HG03159 (cell line): ENCODE measurements around the gene RBM19.
"Not testable (repeated sequence)": the region's sequence is repeated elsewhere in the genome, so short reads cannot be mapped to it uniquely, and the experiment has no call there.

Source experiments
- ATAC-seq: cut with Tn5 transposase; IDR thresholded peaks from one replicate; pipeline ENCODE4 v1.9.1; 2021; ENCODE audit warnings: mild to moderate bottlenecking, moderate library complexity; ENCODE audit not compliant: unreplicated experiment

RBM19 gene

DNA sequence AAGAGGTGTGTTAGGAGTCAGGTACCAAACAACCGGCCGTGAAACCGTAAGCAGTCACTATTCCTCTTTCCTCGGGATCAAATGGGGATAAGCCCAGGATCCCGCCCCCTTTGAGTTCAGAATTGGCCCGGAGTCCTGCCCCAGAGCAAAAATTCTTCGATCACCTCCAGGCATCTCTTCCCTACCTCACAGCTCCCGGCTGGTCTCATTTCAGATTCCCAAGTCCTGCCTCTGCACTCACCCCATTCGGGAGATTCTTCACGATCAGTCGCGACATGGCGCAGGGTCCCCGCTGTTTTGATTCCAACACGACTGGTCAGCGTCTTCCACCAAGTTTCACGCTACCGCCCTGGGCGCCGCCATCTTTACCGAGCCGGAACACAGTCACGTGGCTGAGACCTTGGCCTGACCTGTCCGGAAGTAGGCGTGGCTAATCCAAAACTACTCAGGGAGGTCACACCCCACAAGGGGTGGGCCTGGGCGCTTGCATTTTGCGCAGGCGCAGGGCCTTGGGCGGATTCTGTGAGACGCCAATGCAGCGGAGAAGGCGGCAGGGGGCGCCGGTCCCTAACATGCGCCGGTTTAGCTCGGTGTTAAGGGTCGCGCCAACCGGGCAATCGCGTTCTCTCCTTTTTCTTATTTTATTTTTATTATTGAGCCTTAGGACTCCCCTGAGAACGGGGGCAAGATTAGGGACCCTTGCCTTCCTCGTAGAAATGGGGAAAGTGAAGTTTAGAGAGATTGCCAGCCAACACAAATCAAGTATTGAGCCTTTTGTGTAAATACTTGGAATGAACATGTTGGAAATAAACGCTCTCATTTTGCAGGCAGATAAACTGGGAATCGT is at the start of gene RBM19:
Gene RBM19, minus strand, starts transcription at position 375 of the 847 bp plus-strand sequence. Its CDS starts 98 bp downstream, at position 277.
- peak; percentile 98 for ATAC-seq

- ATAC-seq = no peak
These were observed 49.7 kb upstream of the RBM19 start for GRCh38 chr12:114015851-114016250.

- no peak for ATAC-seq
These were observed 47.6 kb upstream of the RBM19 start for GRCh38 chr12:114013575-114014345.

GRCh38 chr12:114012744-114013431 is 46.8 kb upstream of the RBM19 start:
- no peak for ATAC-seq

DNA sequence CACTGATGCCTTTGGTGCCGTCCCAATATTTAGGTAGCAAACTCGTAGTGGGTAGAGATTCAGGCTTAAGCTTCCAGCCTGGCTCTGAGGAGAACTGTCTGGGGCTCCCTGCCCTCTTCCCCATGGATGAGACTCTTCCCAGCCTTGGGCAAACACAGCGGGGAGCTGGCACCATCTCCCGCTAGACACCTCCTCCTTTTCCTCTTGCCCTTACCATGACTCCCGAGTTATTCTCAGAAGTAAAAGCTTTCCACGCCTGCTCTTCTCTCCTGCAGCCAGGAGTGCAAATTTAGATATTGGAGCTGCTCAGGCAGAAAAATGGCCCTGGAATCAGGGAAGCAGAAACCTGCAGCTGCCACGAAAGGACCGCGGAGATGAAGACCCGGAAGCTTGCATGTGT is 45.6 kb upstream of the RBM19 start:
- ATAC-seq = no peak

DNA sequence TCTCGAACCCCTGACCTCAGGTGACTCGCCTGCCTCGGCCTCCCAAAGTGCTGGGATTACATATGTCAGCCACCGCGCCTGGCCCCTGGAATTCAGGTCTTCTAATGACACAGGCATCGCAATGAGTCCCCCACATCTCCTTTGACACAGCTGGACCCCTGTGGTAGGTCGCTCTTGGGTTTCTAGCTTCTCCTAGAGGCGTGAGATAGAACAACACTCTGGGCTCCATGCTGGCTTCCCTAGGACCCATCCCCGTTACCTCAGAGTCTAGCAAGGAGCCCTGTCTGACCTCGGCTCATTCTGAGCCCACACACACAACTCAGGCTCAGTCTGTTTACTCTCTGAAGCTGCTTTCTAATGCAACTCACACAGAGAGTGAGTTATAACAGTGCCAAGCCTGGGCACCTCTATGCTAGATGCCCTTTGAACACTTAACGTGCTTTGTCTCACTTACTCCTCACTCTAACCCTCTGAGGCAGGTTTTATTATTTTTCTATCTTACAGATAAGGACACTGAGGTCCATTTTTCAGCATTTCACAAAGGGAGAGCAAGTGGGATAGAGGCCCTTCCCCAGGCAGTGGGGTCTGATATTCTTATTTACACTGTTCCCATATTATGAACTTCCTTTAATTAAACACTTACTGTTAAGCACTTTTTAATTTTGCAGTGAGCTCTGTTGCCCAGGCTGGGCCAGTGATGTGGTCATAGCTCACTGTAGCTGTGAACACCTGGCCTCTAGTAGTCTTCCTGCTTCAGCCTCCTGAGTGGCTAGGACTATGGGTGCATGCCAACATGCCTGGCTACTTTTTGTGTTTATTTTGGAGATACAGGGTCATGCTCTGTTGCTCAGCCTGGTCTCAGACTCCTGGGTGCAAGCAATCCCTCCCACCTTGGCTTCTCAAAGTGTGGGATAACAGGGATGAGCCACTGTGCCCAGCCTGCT is 40.6 kb upstream of the RBM19 start:
- ATAC-seq = no peak

GRCh38 chr12:114004402-114004801 is 38.3 kb upstream of the RBM19 start:
- ATAC-seq = no peak

GRCh38 chr12:114003286-114003685 is 37.2 kb upstream of the RBM19 start:
- ATAC-seq = no peak

- no peak for ATAC-seq
These were observed 35.6 kb upstream of the RBM19 start for GRCh38 chr12:114001511-114002340.

DNA sequence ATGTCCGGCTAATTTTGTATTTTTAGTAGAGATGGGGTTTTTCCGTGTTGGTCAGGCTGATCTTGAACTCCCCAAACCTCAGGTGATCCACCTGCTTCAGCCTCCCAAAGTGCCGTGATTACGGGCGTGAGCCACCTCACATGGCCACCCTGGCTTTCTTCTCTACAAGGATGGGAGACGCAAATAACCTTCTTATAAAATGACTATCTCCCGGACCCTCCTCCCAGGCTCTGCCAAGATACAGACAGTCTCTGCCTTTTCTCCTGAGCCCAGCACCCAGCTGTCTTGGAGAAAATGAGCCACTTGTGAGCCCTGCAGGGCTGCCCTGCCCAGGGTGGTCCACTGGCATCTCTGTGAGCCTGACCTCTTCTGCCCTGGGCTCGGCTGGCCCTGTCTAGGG is 34.7 kb upstream of the RBM19 start:
- ATAC-seq = no peak

GRCh38 chr12:114000261-114000660 is 34.1 kb upstream of the RBM19 start:
- ATAC-seq = not testable (repeated sequence)

GRCh38 chr12:113997365-113997764 is 31.2 kb upstream of the RBM19 start:
- ATAC-seq = no peak

DNA sequence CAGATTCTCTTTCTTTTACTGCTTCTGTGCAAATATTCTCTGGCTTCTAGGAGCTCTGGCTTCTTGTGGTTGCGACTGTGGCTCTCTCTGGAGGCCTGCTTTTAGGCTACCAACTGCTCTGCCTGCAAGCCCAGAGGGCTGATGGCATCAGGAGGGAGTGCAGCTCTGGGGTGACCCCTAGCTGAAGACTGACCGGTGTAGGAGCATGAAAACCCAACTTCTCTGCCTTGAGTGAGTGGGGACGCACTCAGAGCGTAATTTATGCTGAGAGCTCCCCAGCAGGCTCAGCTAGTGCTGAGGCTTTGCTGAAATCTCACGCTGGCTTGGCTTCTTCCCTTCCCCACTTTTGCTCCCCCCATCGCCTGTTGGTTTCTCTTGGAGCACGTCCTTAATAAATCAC is 29.9 kb upstream of the RBM19 start:
- no peak for ATAC-seq

DNA sequence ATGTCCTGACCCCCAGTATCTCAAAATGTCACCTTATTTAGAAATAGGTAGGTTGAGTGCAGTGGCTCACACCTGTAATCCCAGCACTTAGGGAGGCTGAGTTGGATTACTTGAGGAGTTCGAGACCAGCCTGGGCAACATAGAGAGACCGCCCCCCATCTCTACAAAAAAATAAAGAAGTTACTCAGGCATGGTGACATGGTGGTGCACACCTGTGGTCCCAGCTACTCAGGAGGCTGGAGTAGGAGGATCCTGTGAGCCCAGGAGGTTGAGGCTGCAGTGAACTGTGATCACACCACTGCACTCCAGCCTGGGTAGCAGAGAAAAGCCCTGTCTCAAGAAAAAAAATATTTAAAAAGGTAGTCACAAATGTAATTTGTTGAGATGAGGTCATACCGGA is 27.9 kb upstream of the RBM19 start:
- ATAC-seq = no peak

- not testable (repeated sequence) for ATAC-seq
These were observed 26.6 kb upstream of the RBM19 start for GRCh38 chr12:113992751-113993150.

- no peak for ATAC-seq
These were observed 25.3 kb upstream of the RBM19 start for GRCh38 chr12:113991224-113992044.

- ATAC-seq = no peak
These were observed 24.4 kb upstream of the RBM19 start for GRCh38 chr12:113990250-113991223.
